GM19467 (cell line): Measurements from ENCODE around the gene CPSF4L.
"Not testable (repeated sequence)": the region's sequence is repeated elsewhere in the genome, so short reads cannot be mapped to it uniquely, and the experiment has no call there.

ENCODE experiments used
- ATAC-seq: cut with Tn5 transposase; IDR thresholded peaks from one replicate; pipeline ENCODE4 v1.9.1; 2021; ENCODE audit warnings: mild to moderate bottlenecking, moderate library complexity; ENCODE audit not compliant: unreplicated experiment

The CPSF4L gene

GRCh38 chr17:73261617-73261951 lies at the start of gene CPSF4L:
Gene CPSF4L (minus strand): TSS chr17:73261880. CDS start chr17:73261818, 62 bp downstream.
- ATAC-seq = no peak

- ATAC-seq = peak; percentile 2
Observed at GRCh38 chr17:73311428-73311780, 49.7 kb upstream of the CPSF4L start.

GRCh38 chr17:73309727-73310596 lies 48.3 kb upstream of the CPSF4L start:
- no peak for ATAC-seq

GRCh38 chr17:73308959-73309358 lies 47.3 kb upstream of the CPSF4L start:
- ATAC-seq = not testable (repeated sequence)

- ATAC-seq = no peak
Observed at GRCh38 chr17:73308017-73308823, 46.5 kb upstream of the CPSF4L start.

GRCh38 chr17:73307130-73307529 lies 45.5 kb upstream of the CPSF4L start:
- no peak for ATAC-seq

- no peak for ATAC-seq
Observed at GRCh38 chr17:73305845-73306836, 44.5 kb upstream of the CPSF4L start.

- no peak for ATAC-seq
Observed at GRCh38 chr17:73304971-73305812, 43.5 kb upstream of the CPSF4L start.

- ATAC-seq = no peak
Observed at GRCh38 chr17:73304438-73304837, 42.8 kb upstream of the CPSF4L start.

- ATAC-seq = no peak
Observed at GRCh38 chr17:73302189-73302588, 40.5 kb upstream of the CPSF4L start.

GRCh38 chr17:73301369-73301768 lies 39.7 kb upstream of the CPSF4L start:
- no peak for ATAC-seq

- no peak for ATAC-seq
Observed at GRCh38 chr17:73300392-73300791, 38.7 kb upstream of the CPSF4L start.

GRCh38 chr17:73297934-73298861 lies 36.5 kb upstream of the CPSF4L start:
- ATAC-seq = no peak

GRCh38 chr17:73293480-73293911 lies 31.8 kb upstream of the CPSF4L start:
- ATAC-seq = no peak

GRCh38 chr17:73293031-73293430 lies 31.4 kb upstream of the CPSF4L start:
- ATAC-seq = no peak

GRCh38 chr17:73292031-73292531 lies 30.4 kb upstream of the CPSF4L start:
- no peak for ATAC-seq

- peak; percentile 77 for ATAC-seq
Observed at GRCh38 chr17:73291260-73291801, 29.7 kb upstream of the CPSF4L start.
